ENCODE data around the gene SLC13A2.

GRCh38 chr17:28494445-28495188 is 21.2 kb downstream of the SLC13A2 start:
- peak; percentile 44 to 78 (median 63) for TF ChIP-seq CTCF (IDR thresholded peaks at IDR 0.05 in 4 of 5, conservative IDR thresholded peaks at IDR 0.05 in 1 of 5)
- TF ChIP-seq POLR2A (IDR thresholded peaks at IDR 0.05), result no peak

Measured in gastrocnemius medialis (tissue), 4 donors.